H9 (cell line): ENCODE results near the gene PLA2G1B. TPM values are rescaled to one million over a fixed set of nuclear protein-coding genes. Genes with fewer than 3 reads are reported as not detected.

Experiments
- DNase-seq: peaks from one replicate; pipeline ENCODE4 v3.0.0-alpha.2; 2017
- H2AFZ ChIP-seq: one replicate; pipeline ENCODE4 v1.6.1; 2013; ENCODE audit warnings: mild to moderate bottlenecking, low read length, control low read depth, moderate library complexity
- H2AK5ac ChIP-seq: 2 replicates; pipeline ENCODE4 v1.6.1; 2013; ENCODE audit warnings: low read length, control low read depth, mixed read lengths; ENCODE audit not compliant: insufficient read length
- H2BK120ac ChIP-seq: one replicate; pipeline ENCODE4 v1.6.1; 2013; ENCODE audit warnings: low read depth, mild to moderate bottlenecking, low read length, control low read depth, inconsistent platforms; ENCODE audit not compliant: poor library complexity, severe bottlenecking
- H2BK12ac ChIP-seq: 2 replicates; pipeline ENCODE4 v1.6.1; 2013; ENCODE audit warnings: low read length, control low read depth, mixed read lengths, low read depth; ENCODE audit not compliant: insufficient read length
- H2BK15ac ChIP-seq: 2 replicates; pipeline ENCODE4 v1.6.1; 2013; ENCODE audit warnings: low read depth, low read length, control low read depth
- H2BK20ac ChIP-seq: one replicate; pipeline ENCODE4 v1.6.1; 2013; ENCODE audit warnings: low read depth, mild to moderate bottlenecking, low read length, control low read depth, inconsistent platforms; ENCODE audit not compliant: poor library complexity, severe bottlenecking
- H2BK5ac ChIP-seq: 2 replicates; pipeline ENCODE4 v1.6.1; 2013; ENCODE audit warnings: low read length, control low read depth, mixed read lengths; ENCODE audit not compliant: insufficient read length
- H3K14ac ChIP-seq: 2 replicates; pipeline ENCODE4 v1.6.1; 2013; ENCODE audit warnings: low read length, control low read depth; ENCODE audit not compliant: insufficient read depth
- H3K18ac ChIP-seq: 2 replicates; pipeline ENCODE4 v1.6.1; 2013; ENCODE audit warnings: low read depth, mild to moderate bottlenecking, mixed read lengths, low read length, control low read depth; ENCODE audit not compliant: insufficient read length
- H3K23ac ChIP-seq: 2 replicates; pipeline ENCODE4 v1.6.1; 2013; ENCODE audit warnings: low read length, control low read depth, mixed read lengths, low read depth; ENCODE audit not compliant: insufficient read length
- H3K23me2 ChIP-seq: 2 replicates; pipeline ENCODE4 v1.6.1; 2013; ENCODE audit warnings: low read depth, mild to moderate bottlenecking, mixed read lengths, low read length, control low read depth; ENCODE audit not compliant: insufficient read length, poor library complexity, severe bottlenecking
- H3K27ac ChIP-seq: 2 replicates; pipeline ENCODE4 v1.5.1; 2013; ENCODE audit warnings: low read length, control low read depth, mixed read lengths, low read depth; ENCODE audit not compliant: insufficient read length
- H3K27me3 ChIP-seq: 2 replicates; pipeline ENCODE4 v1.6.1; 2013; ENCODE audit warnings: low read length, control low read depth, inconsistent platforms; ENCODE audit not compliant: insufficient read depth
- H3K4ac ChIP-seq: 2 replicates; pipeline ENCODE4 v1.6.1; 2013; ENCODE audit warnings: low read depth, mild to moderate bottlenecking, control low read depth, inconsistent platforms, low read length, moderate library complexity
- H3K4me1 ChIP-seq: 2 replicates; pipeline ENCODE4 v1.6.1; 2013; ENCODE audit warnings: low read length, control low read depth, inconsistent platforms; ENCODE audit not compliant: insufficient read depth
- H3K4me2 ChIP-seq: 2 replicates; pipeline ENCODE4 v1.6.1; 2013; ENCODE audit warnings: low read length, control low read depth, mixed read lengths; ENCODE audit not compliant: insufficient read length, insufficient read depth
- H3K56ac ChIP-seq: 2 replicates; pipeline ENCODE4 v1.6.1; 2013; ENCODE audit warnings: low read depth, mild to moderate bottlenecking, mixed read lengths, low read length, control low read depth; ENCODE audit not compliant: insufficient read length
- H3K79me1 ChIP-seq: 2 replicates; pipeline ENCODE4 v1.6.1; 2013; ENCODE audit warnings: low read depth, mild to moderate bottlenecking, moderate library complexity, low read length, control low read depth, inconsistent platforms; ENCODE audit not compliant: insufficient read depth, poor library complexity, severe bottlenecking
- H3K79me2 ChIP-seq: 2 replicates; pipeline ENCODE4 v1.6.1; 2013; ENCODE audit warnings: low read length, control low read depth, inconsistent platforms; ENCODE audit not compliant: insufficient read depth
- H3K9ac ChIP-seq: 2 replicates; pipeline ENCODE4 v1.6.1; 2013; ENCODE audit warnings: low read length, control low read depth, mixed read lengths; ENCODE audit not compliant: insufficient read length; ENCODE audit errors: extremely low read depth
- H3K9me3 ChIP-seq: one replicate; pipeline ENCODE4 v1.6.1; 2013; ENCODE audit warnings: low read depth, low read length, inconsistent platforms; ENCODE audit not compliant: control insufficient read depth
- H3T11ph ChIP-seq: one replicate; pipeline ENCODE4 v1.6.1; 2013; ENCODE audit warnings: mild to moderate bottlenecking, low read length, control low read depth, inconsistent platforms
- H4K20me1 ChIP-seq: one replicate; pipeline ENCODE4 v1.6.1; 2013; ENCODE audit not compliant: control insufficient read depth, insufficient read length, insufficient read depth
- H4K5ac ChIP-seq: 2 replicates; pipeline ENCODE4 v1.6.1; 2013; ENCODE audit warnings: low read depth, mild to moderate bottlenecking, mixed read lengths, low read length, control low read depth; ENCODE audit not compliant: insufficient read length
- H4K8ac ChIP-seq: replicated peaks from 2 replicates; pipeline ENCODE4 v1.6.1; 2013; ENCODE audit warnings: low read length, control low read depth, mixed read lengths, low read depth; ENCODE audit not compliant: insufficient read length
- H4K91ac ChIP-seq: 2 replicates; pipeline ENCODE4 v1.6.1; 2013; ENCODE audit warnings: low read depth, mild to moderate bottlenecking, moderate library complexity, mixed read lengths, low read length, control low read depth; ENCODE audit not compliant: insufficient read length
- H3K27ac Mint-ChIP-seq, 3 experiments: 2 replicates in 2 of 3; 3 replicates in 1 of 3; pipeline ENCODE4 v1.8.0; 2020 to 2021; ENCODE audit warnings: mixed read lengths in 3 of 3, mild to moderate bottlenecking in 1 of 3, moderate library complexity in 1 of 3
- H3K27me3 Mint-ChIP-seq: 2 replicates; pipeline ENCODE4 v1.8.0; 2021; ENCODE audit warnings: low read depth, mild to moderate bottlenecking, moderate library complexity, mixed read lengths
- H3K36me3 Mint-ChIP-seq, 3 experiments: 2 replicates in 2 of 3; 3 replicates in 1 of 3; pipeline ENCODE4 v1.8.0; 2020 to 2021; ENCODE audit warnings: low read depth in 3 of 3, mixed read lengths in 3 of 3; ENCODE audit not compliant: insufficient read depth in 1 of 3
- H3K4me1 Mint-ChIP-seq, 2 experiments: 2 replicates each; pipeline ENCODE4 v1.8.0; 2020; ENCODE audit warnings: mixed read lengths in 2 of 2
- H3K4me3 Mint-ChIP-seq, 2 experiments: 2 replicates in 1 of 2; 3 replicates in 1 of 2; pipeline ENCODE4 v1.8.0; 2020 to 2021; ENCODE audit warnings: mild to moderate bottlenecking in 2 of 2, mixed read lengths in 2 of 2, moderate library complexity in 1 of 2
- H3K9me3 Mint-ChIP-seq, 2 experiments: 2 replicates in 1 of 2; 3 replicates in 1 of 2; pipeline ENCODE4 v1.8.0; 2020; ENCODE audit warnings: mild to moderate bottlenecking in 2 of 2, mixed read lengths in 2 of 2, moderate library complexity in 1 of 2
- CTCF ChIP-seq: fragments of 200-600 bp; sonication (generic); conservative IDR thresholded peaks from 3 replicates; pipeline ENCODE4 v1.8.0; 2021; ENCODE audit warnings: antibody characterized with exemption, mild to moderate bottlenecking
- WGBS: extraction: QIAGEN DNeasy Blood & Tissue Kit; methylation state at CpG from one replicate; pipeline ENCODE4 v1.1.7; 2013; ENCODE audit warnings: missing lambda C conversion rate, low lambda C conversion rate, mixed read lengths; ENCODE audit not compliant: insufficient read length; ENCODE audit errors: extremely low coverage; 5-methylcytosine and 5-hydroxymethylcytosine counted together
- total RNA-seq: library from RNA; stranded (reverse); gene quantifications from 2 replicates; pipeline ENCODE4 v1.2.1, GENCODE V29; 2021

The PLA2G1B gene
- total RNA-seq, 1 experiment from 2014 or later, result not detected

GRCh38 chr12:120331390-120331789, 3.8 kb upstream of the PLA2G1B start:
- Histone ChIP-seq H3K56ac (no peak overlapping the region), H3K18ac (no peak overlapping the region), H3K23ac (no peak overlapping the region), H4K8ac (no peak overlapping the region), H3K4ac (no peak overlapping the region), H2AFZ (no peak overlapping the region), H2BK5ac (no peak overlapping the region), H3K27ac (no peak overlapping the region), H3K27me3 (no peaks in the 10 kb centered on the region), H2BK12ac (no peak overlapping the region), H3K9ac (no peak overlapping the region), H3K4me2 (no peak overlapping the region), H3K79me1 (no peaks in the 10 kb centered on the region), H3T11ph (no peak overlapping the region), H2BK15ac (no peak overlapping the region), H3K14ac (no peak overlapping the region), H2BK120ac (no peak overlapping the region), H2BK20ac (no peak overlapping the region), H3K4me1 (no peaks in the 10 kb centered on the region), H3K79me2 (no peaks in the 10 kb centered on the region), H4K20me1 (no peaks in the 10 kb centered on the region), H4K5ac (no peak overlapping the region), H2AK5ac (no peak overlapping the region), H3K9me3 (no peaks in the 10 kb centered on the region), H3K23me2 (no peaks in the 10 kb centered on the region), H4K91ac (no peak overlapping the region)
- WGBS, result no CpG with 5 or more reads among the region's 3 CpGs
- TF ChIP-seq CTCF, result no peak
- H3K36me3 Mint-ChIP-seq, result peaks cover 0 to 6% (median 5%) of the 10 kb centered on the region in 3 experiments; a peak in 4 of 7 replicates
- H3K27me3 Mint-ChIP-seq, result peaks cover 10% of the 10 kb centered on the region
- H3K4me3 Mint-ChIP-seq, result no peak overlapping the region; a peak in 1 of 5 replicates
- no peak overlapping the region for H3K27ac Mint-ChIP-seq
- H3K9me3 Mint-ChIP-seq, result peaks cover 7% of the 10 kb centered on the region in 2 experiments
- no peak for DNase-seq
- no peaks in the 10 kb centered on the region for H3K4me1 Mint-ChIP-seq
